K562 (cell line): Measurements from ENCODE around the gene PPP1R13B. TPM values are rescaled to one million over a fixed set of nuclear protein-coding genes. Genes with fewer than 3 reads are reported as not detected.

ENCODE experiments used
- ATAC-seq: fragments of 200-7000 bp; cut with Tn5 transposase; 3 replicates; pipeline ENCODE4 v1.9.1; 2020; ENCODE audit warnings: moderate library complexity
- BruUV-seq: library from RNA; stranded (reverse); fragments of 400-500 nt; replicated peaks from 2 replicates; lab custom pipeline; 2021; lab: Mats Ljungman, UMichigan
- CTCF ChIA-PET: fragments of 300-600 bp; formaldehyde crosslinking; extraction: SDS; loops from one replicate; lab custom pipeline; 2021; ENCODE audit warnings: low intra/inter-chr PET ratio; lab: Yijun Ruan, JAX
- POLR2A ChIA-PET: fragments of 300-600, 350-650 bp; sonication (Branson Sonifier 250); formaldehyde crosslinking; extraction: SDS; loops from one replicate; lab custom pipeline; 2021; ENCODE audit warnings: antibody characterized with exemption, inconsistent platforms; lab: Yijun Ruan, JAX
- DNase-seq, 4 experiments: peaks; one replicate each; pipeline versions ENCODE4 v3.0.0 to v3.0.0-alpha.2; 2011 to 2018; ENCODE audit warnings: low spot score in 3 of 4, mixed read lengths in 3 of 4; ENCODE audit errors: extremely low read depth in 1 of 4
- FAIRE-seq: peaks from 2 replicates; lab custom pipeline; 2011; peaks lifted over from hg19 to GRCh38; lab: Jason Lieb, UNC
- H2AFZ ChIP-seq: 2 replicates; pipeline ENCODE4 v1.6.0; 2011; ENCODE audit warnings: low read depth, low read length, control low read depth, inconsistent platforms
- H3K27ac ChIP-seq: fragments of 200-600 bp; 3 replicates; pipeline ENCODE4 v1.8.0; 2011; ENCODE audit warnings: low read depth, mild to moderate bottlenecking, control low read depth, inconsistent platforms, low read length, moderate library complexity, mixed read lengths; ENCODE audit errors: extremely low read depth
- H3K27me3 ChIP-seq, 2 experiments: fragments of 300-600 bp in 1 of 2; 2 replicates in 1 of 2; 3 replicates in 1 of 2; pipeline versions ENCODE4 v1.6.0 to v1.8.0; 2011; ENCODE audit warnings: inconsistent platforms in 2 of 2, low read length in 2 of 2, mild to moderate bottlenecking in 1 of 2, mixed read lengths in 1 of 2, moderate library complexity in 1 of 2; ENCODE audit not compliant: control insufficient read depth in 2 of 2, insufficient read depth in 2 of 2
- H3K36me3 ChIP-seq: fragments of 300-600 bp; 3 replicates; pipeline ENCODE4 v1.8.0; 2011; ENCODE audit warnings: mild to moderate bottlenecking, low read length, inconsistent platforms; ENCODE audit not compliant: control insufficient read depth, insufficient read depth
- H3K4me1 ChIP-seq, 2 experiments: fragments of 200-600 bp in 1 of 2; replicated peaks in 1 of 2; 2 replicates in 1 of 2; 3 replicates in 1 of 2; pipeline versions ENCODE4 v1.5.1 to v1.8.0; 2011; ENCODE audit warnings: inconsistent platforms in 2 of 2, low read length in 2 of 2, mild to moderate bottlenecking in 1 of 2, mixed read lengths in 1 of 2, moderate library complexity in 1 of 2; ENCODE audit not compliant: control insufficient read depth in 2 of 2, insufficient read depth in 2 of 2
- H3K4me2 ChIP-seq: 2 replicates; pipeline ENCODE4 v1.6.1; 2011; ENCODE audit warnings: low read length, control low read depth, inconsistent platforms, mixed read lengths; ENCODE audit not compliant: insufficient read depth
- H3K4me3 ChIP-seq: fragments of 200-600 bp; sonication (generic), shearing (Covaris generic); 2 replicates; pipeline ENCODE4 v1.5.1; 2016; ENCODE audit warnings: control low read depth, inconsistent platforms
- H3K79me2 ChIP-seq: fragments of 200-600 bp; 3 replicates; pipeline ENCODE4 v1.8.0; 2011; ENCODE audit warnings: low read length, inconsistent platforms; ENCODE audit not compliant: control insufficient read depth, insufficient read depth
- H3K9ac ChIP-seq, 2 experiments: 2 replicates each; pipeline versions ENCODE4 v1.6.0 to v1.6.1; 2011; ENCODE audit warnings: low read depth in 2 of 2, low read length in 2 of 2, control low read depth in 1 of 2, inconsistent platforms in 1 of 2, mild to moderate bottlenecking in 1 of 2, mixed read lengths in 1 of 2; ENCODE audit not compliant: insufficient read depth in 1 of 2
- H3K9me1 ChIP-seq: one replicate; pipeline ENCODE4 v1.6.0; 2011; ENCODE audit warnings: inconsistent platforms, mild to moderate bottlenecking, low read length, moderate library complexity; ENCODE audit not compliant: control insufficient read depth, insufficient read depth
- H3K9me3 ChIP-seq: replicated peaks from 2 replicates; pipeline ENCODE4 v1.5.1; 2011; ENCODE audit warnings: low read depth, low read length, inconsistent platforms; ENCODE audit not compliant: control insufficient read depth, insufficient read depth
- H4K20me1 ChIP-seq: replicated peaks from 2 replicates; pipeline ENCODE4 v1.6.1; 2011; ENCODE audit warnings: low read length, inconsistent platforms, mixed read lengths; ENCODE audit not compliant: control insufficient read depth, insufficient read depth
- FOXA3 ChIP-seq, 2 experiments: fragments of 450-650 bp in 1 of 2; sonication (generic) in 1 of 2; formaldehyde crosslinking; IDR thresholded peaks in 1 of 2; conservative IDR thresholded peaks in 1 of 2; 2 replicates each; pipeline versions ENCODE4 v1.4.0 to v1.8.0; 2020 to 2022; ENCODE audit warnings: mild to moderate bottlenecking in 2 of 2, missing genetic modification reagents in 1 of 2
- HDAC3 ChIP-seq: fragments of 450-650 bp; IDR thresholded peaks from 2 replicates; pipeline ENCODE4 v1.6.1; 2018; ENCODE audit warnings: borderline replicate concordance, mild to moderate bottlenecking, moderate library complexity; ENCODE audit not compliant: partially characterized antibody
- MCM3 ChIP-seq: fragments of 450-650 bp; IDR thresholded peaks from 2 replicates; pipeline ENCODE4 v1.6.1; 2016
- PYGO2 ChIP-seq: fragments of 450-650 bp; IDR thresholded peaks from 2 replicates; pipeline ENCODE4 v1.6.1; 2016; ENCODE audit warnings: mild to moderate bottlenecking, missing genetic modification characterization, moderate library complexity, missing compliant biosample characterization
- SMAD3 ChIP-seq: fragments of 450-650 bp; formaldehyde crosslinking; conservative IDR thresholded peaks from 2 replicates; pipeline ENCODE4 v1.4.0; 2020; ENCODE audit warnings: mild to moderate bottlenecking
- TCF7L2 ChIP-seq: fragments of 150-350 bp; IDR thresholded peaks from 2 replicates; pipeline ENCODE4 v1.6.1; 2016; ENCODE audit warnings: low read depth, mild to moderate bottlenecking, low read length, moderate library complexity
- ZNF133 ChIP-seq: fragments of 250-450 bp; sonication (Bioruptor Pico); IDR thresholded peaks from 2 replicates; pipeline ENCODE4 v1.4.0; 2020; ENCODE audit warnings: mild to moderate bottlenecking
- ZSCAN32 ChIP-seq: fragments of 450-650 bp; formaldehyde crosslinking; IDR thresholded peaks from 2 replicates; pipeline ENCODE4 v1.4.0; 2020; ENCODE audit warnings: mild to moderate bottlenecking, moderate library complexity
- WGBS: fragments of 100-300 bp; shearing (Covaris generic); methylation state at CpG from one replicate; pipeline ENCODE4 v1.1.6; 2016; ENCODE audit warnings: low coverage, mixed read lengths; ENCODE audit not compliant: insufficient coverage; ENCODE audit errors: missing lambda C conversion rate; 5-methylcytosine and 5-hydroxymethylcytosine counted together
- in situ Hi-C: fragments of 300-500 bp; cut with MboI; formaldehyde crosslinking; loops from 4 replicates; pipeline ENCODE4 v1.15.0; 2018; ENCODE audit warnings: inconsistent platforms, mixed read lengths
- intact Hi-C: fragments of 100-400 bp; cut with micrococcal nuclease; formaldehyde crosslinking; loops from 2 replicates; pipeline ENCODE4 v1.14.2; 2022
- polyA plus RNA-seq, 8 experiments: library from polyadenylated mRNA; depleted of rRNA in 4 of 8; stranded (reverse) in 5 of 8; unstranded in 3 of 8; fragments of >200 nt; fragmentation: Nextera tagmentation in 2 of 8; fragmentation: Illumina TruSeq in 1 of 8; extraction: Ambion mirVana in 2 of 8; extraction: Trizol in 1 of 8; gene quantifications; 2 replicates each; pipeline versions ENCODE4 v1.2.1 to v1.2.3, GENCODE V29; 2011 to 2014; ENCODE audit warnings: inconsistent platforms in 1 of 8, missing spikeins in 1 of 8
- total RNA-seq, 7 experiments: library from RNA; depleted of rRNA in 6 of 7; stranded (reverse); fragments of >200 nt in 6 of 7; fragmentation: Illumina TruSeq in 2 of 7; extraction: Trizol in 2 of 7; gene quantifications; 2 replicates each; pipeline versions ENCODE4 v1.2.1 to v1.2.3, GENCODE V29; 2011 to 2021; ENCODE audit warnings: low replicate concordance in 1 of 7
- TF ChIP-seq, protein P1 (sequence below): sonication (generic); formaldehyde crosslinking; IDR thresholded peaks from 2 replicates; pipeline ENCODE4 v1.8.1; 2023; ENCODE audit warnings: mild to moderate bottlenecking, missing genetic modification reagents

PPP1R13B gene
- total and polyA plus RNA-seq, 9 of the 15 experiments (the other 6 are each of a cell fraction or from before 2014, with no cell fraction given): 0.03 to 1.7 (median 0.15) TPM

GRCh38 chr14:103805708-103806107 is 41.7 kb downstream of the PPP1R13B start:
- in situ Hi-C loops: loop anchor here (5.0 kb wide), 2 partner anchors 107 to 177 kb away; no protein-coding TSS in a partner anchor
- Histone ChIP-seq H3K9ac (no peak overlapping the region), H3K27me3 (peaks cover 0 to 5% of the 10 kb centered on the region in 2 experiments; a peak in 2 of 5 replicates), H4K20me1 (no peaks in the 10 kb centered on the region), H3K9me3 (no peaks in the 10 kb centered on the region), H3K4me3 (no peak overlapping the region), H3K9me1 (no peaks in the 10 kb centered on the region), H3K4me1 (no peaks in the 10 kb centered on the region), H3K27ac (no peak overlapping the region), H3K4me2 (no peak overlapping the region), H3K36me3 (no peaks in the 10 kb centered on the region), H3K79me2 (no peaks in the 10 kb centered on the region), H2AFZ (no peak overlapping the region)
- CTCF ChIA-PET: no interaction called here
- ATAC-seq (no peak), FAIRE-seq (no peak), DNase-seq (no peak)
- intact Hi-C loops: loop anchor here (5.0 kb wide), 1 partner anchor 107 kb away; no protein-coding TSS in a partner anchor
- TF ChIP-seq ZNF133 (no peak), TCF7L2 (no peak), PYGO2 (no peak), HDAC3 (no peak), MCM3 (no peak), ZSCAN32 (no peak), SMAD3 (CRISPR knock-in tag) (no peak), FOXA3 (CRISPR knock-in tag; conservative IDR thresholded peaks at IDR 0.05 in 1 of 2, IDR thresholded peaks at IDR 0.05 in 1 of 2) (no peak)
- TF ChIP-seq, protein P1, sequence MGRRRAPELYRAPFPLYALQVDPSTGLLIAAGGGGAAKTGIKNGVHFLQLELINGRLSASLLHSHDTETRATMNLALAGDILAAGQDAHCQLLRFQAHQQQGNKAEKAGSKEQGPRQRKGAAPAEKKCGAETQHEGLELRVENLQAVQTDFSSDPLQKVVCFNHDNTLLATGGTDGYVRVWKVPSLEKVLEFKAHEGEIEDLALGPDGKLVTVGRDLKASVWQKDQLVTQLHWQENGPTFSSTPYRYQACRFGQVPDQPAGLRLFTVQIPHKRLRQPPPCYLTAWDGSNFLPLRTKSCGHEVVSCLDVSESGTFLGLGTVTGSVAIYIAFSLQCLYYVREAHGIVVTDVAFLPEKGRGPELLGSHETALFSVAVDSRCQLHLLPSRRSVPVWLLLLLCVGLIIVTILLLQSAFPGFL (CRISPR knock-in tag): no peak
- BruUV-seq: no TSS peak
- WGBS: 14% methylated on average over 1 of the region's 1 CpG
- POLR2A ChIA-PET: interaction anchor here (0.6 to 1.9 kb wide), 5 partner anchors 10 to 95 kb away, joined by 3 to 6 read pairs (median 3); no protein-coding TSS in a partner anchor
